SH-SY5Y (cell line): ENCODE measurements around the gene KIF13A.

Experiments used
- GATA2 ChIP-seq: IDR thresholded peaks from 2 replicates; pipeline ENCODE4 v1.6.1; 2011; ENCODE audit warnings: mild to moderate bottlenecking, low read depth, low read length
- GATA3 ChIP-seq: IDR thresholded peaks from 2 replicates; pipeline ENCODE4 v1.6.1; 2011; ENCODE audit warnings: low read depth, mild to moderate bottlenecking, low read length, moderate library complexity

GRCh38 chr6:17865243-17865642 is 122.2 kb downstream of the KIF13A start:
- TF ChIP-seq GATA2 (no peak), GATA3 (no peak)
